NCI-H345 (cell line): Measurements from ENCODE around the gene PTPRF.

ENCODE experiments used
- DNase-seq: peaks from one replicate; lab custom pipeline; 2025; lab: John Stamatoyannopoulos, UW

The PTPRF gene

DNA sequence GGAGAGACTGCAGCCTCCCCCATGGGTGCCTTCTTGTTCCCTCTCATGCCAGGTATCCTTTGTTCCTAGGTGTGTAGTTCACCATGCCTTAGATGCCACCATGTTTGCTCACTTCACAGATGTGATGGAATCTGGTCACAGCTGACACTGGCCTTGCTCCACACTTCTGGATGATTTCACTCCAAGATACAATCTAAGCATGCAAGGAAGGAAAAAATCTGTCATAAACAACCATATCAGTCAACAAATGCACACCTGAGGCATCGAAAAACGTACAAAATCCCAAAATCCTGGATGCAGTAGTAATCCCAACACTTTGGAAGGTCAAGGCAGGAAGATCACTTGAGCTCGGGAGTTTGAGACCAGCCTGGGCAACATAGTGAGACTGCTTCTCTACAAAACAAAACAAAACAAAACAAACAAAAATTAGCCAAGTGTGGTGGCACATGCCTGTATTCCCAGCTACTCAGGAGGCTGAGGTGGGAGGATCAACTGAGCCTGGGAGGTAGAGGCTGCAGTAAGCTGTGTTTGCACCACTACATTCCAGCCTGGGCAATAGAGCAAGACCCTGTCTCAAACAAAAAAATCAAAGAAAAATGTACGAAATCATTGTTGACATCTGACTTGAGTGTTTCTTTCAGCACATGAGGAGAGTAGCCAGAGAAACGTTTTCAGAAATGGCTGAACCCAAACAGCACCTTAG lies 17.1 kb upstream of the PTPRF start:
- no peak for DNase-seq

DNA sequence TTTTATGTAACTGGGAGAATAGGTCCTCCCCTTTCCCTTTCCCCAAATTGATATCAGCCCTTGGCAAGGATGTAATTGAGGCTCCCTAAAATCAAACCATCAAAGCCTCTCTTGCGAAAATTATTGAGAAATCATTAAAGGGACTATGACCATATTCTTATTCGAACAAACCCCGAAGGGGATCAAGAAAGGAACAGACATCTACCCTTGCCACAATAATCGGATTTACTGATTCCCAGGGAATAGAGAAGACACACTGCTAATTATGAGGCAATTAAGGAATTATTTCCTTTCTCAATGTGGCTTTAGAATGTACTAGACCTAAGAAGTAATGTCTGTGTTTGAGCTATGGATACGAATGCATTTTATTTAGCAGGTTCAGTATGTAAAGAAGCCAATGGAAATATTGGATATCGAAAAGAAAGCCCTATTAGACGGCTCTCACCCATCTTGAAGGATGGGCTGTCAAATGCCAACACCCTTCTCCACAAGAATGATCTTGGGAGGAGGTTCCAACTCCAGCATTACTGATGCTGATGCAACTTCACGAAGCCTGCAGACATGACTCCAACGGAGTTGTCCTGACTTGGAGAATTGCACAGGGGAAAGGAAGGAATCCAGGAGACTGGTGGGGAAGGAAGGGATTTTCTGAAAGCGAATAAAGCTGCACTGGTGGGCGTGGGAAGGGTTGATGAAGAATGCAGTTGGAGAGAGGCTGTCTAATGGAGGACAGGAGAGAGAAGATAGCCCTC lies 11.6 kb upstream of the PTPRF start:
- DNase-seq: no peak

DNA sequence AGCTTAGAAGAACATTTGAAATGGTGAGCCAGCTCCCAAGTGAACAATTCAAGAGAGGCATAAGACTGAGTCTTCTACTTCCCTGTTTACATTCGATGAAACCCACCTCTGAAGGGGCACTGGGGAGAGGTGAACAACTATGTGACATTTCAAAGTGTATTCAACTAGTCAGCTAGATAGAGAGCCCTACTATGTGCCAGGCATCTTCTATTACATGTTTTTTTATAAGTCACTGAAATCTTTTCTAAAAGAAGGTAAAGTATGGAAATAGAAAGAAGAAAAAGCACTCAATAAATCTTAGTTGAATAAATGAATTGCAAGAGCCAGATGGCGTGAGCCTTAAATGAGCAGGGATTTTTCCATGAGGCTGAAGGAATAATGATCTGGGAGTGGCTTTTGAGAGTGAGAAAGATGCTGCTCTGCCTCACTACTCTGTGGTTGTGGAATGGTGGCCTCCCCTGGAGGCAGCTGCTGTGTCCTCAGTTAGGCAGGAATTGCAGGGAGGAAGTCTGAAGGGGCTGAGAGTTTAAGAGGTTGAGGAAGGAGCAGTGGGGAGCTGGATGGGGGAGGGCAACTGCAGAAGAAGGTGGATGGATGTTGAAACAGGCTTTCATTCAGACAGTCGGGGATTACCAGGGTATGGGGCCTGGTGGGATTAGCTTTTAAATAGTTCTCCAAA lies 10.4 kb upstream of the PTPRF start:
- no peak for DNase-seq

DNA sequence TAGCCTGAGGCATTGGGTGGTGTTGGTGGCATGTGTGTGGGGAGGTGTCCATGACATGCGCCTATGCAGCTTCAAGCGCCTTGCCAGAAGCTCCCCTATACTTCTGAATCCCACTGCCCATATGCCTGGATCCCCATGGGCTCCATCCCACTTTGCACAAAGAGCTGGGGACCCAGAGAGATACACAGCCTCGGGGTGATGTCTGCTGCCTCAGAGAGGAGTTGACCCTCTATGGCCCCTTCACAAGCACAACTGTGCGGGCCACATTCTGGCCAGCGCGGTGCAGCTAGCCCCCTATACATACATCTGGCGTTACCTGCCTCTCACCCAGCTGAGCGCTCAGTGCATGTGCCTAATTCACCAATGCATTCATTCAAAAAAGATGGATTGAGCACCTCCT lies 9.6 kb upstream of the PTPRF start:
- DNase-seq: no peak

DNA sequence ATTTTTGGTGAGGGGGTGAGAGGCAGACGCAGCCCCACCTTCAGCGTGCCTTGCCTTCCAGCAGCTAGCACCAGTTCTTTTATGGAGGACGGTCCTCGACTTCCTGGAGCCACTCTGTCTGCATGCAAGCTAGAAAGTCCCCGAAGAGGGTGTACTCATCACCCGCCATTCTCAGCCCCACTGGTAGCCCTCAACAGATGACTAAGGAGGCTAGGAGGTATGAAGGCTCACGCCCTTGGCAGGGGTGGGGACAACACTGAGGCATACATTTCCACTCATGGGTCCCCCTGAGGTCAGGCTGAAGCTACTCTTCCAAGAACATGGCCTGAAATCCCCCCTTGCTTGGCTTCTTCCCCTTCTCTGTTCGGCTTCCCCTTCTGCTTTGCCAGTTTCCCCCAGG lies 8.9 kb upstream of the PTPRF start:
- DNase-seq: no peak

DNA sequence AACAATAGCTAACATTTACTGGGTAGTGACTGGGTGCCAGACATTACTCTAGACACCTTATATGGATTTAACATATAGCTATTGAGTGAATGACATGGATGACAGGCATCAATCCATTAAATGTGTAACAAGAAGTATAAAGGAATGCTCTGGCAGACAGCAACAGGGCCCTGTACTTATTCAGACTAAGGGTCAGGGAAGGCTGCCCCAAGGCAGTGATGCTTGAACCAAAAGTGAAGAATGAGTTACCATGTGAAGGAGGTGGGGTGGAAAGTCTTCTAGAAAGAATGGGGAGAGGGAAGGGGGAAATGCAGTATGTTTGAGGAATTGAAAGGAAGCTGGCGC lies 8.3 kb upstream of the PTPRF start:
- DNase-seq: no peak

DNA sequence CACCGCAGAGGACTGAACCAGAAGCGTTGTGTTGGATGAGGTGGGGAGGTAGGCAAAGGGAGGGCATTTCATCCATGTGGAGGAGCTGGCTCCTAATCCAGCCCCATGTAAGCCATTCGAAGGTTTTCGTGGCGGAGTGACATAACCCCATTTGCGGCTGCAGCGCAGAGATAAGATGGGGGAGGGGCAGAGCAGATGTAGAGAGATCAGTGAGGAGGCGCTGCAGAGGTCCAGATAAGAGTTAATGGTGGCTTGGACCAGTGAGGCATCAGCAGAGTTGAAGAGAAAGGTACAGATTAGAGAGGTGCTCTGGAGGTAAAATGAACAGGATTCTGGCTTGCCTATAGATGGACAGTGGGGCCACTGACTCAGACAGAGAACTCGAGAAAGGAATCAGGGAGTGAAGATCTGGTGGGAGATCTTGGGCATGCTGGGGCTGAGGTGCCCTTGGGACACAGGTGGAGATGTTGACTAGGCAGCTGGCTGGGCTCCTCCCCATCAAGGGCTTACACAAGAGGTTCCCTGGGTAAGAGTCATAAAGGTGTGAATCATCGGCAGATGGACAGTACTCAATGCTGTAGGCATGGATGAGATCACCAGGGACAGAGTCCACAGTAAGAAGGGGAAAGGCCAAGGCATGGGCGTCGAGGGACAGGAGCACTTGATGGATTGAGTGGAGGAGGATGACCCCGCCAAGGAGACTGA lies 7.8 kb upstream of the PTPRF start:
- no peak for DNase-seq

DNA sequence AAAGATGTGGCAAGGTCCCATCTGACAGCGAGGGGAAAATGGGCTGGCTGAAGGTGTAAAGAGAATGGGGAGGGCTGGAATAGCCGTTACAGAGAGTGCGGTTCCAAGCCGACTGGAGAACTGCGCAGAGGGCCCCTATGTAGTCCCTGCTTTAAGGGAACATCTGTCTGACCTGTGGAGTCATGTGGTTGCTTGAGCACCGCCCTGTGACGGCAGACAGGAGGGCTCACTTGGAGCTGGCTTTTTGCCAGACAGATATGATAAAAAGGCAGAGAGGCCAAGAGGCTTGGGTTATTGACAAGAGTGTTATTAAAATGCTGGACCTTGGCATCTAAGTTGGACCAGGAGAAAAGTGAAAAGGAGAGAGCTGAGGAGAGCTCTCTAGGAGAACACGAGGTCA lies 5.9 kb upstream of the PTPRF start:
- DNase-seq: no peak

DNA sequence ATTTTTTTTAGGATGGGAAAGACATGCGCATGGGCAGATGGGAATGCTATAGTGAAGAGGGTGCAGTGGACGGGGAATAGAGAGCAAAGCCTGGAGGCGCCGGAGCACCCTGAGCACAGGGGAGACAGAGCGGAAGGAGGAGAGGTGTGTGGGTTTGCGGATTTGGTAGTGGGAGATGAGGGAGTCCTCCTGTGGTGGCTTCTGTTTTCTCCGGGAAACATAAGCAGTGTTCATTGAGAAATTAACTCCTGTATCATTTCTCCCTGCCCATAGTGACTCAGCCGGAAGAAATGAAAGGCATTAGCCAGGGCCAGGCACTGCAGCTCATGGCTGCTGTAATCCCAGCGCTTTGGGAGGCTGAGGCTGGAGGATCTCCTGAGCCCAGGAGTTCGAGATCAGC lies 4.7 kb upstream of the PTPRF start:
- DNase-seq: no peak

DNA sequence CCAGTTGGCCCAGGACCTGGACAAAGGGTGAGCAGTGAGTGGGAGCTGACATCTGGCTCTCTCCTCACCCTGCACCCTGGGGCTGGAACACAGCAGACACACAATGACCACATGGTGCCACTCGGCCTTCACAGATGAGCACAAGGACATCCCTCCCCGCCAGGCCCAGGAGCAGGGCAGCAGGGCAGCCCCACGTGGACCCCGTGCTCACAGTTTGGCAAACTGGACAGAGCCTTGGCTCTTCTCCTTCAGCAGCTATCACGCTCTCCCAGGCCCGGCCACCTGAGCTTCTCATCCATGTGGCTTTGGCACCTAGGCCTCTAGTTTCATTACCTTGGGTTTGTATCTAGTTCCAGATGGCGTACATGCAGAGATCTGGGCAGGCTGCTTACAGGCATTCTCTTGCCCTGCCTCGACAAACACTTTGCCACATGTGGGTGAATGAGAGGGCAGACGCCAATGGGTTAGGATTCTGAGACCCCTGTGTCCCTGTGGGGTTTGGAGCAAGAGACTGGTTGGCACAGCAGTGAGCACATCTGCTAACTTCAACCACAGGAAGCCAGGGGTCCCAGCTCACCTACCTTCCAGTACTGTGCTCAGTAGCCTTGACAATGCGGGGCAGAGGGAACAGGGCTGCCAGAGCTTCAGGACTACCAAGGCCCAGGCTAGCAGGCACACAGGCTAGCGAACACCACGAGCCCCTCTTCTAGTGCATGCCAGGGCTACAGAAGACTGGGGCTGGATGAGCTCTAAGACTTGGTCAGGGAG lies 3.4 kb upstream of the PTPRF start:
- no peak for DNase-seq

DNA sequence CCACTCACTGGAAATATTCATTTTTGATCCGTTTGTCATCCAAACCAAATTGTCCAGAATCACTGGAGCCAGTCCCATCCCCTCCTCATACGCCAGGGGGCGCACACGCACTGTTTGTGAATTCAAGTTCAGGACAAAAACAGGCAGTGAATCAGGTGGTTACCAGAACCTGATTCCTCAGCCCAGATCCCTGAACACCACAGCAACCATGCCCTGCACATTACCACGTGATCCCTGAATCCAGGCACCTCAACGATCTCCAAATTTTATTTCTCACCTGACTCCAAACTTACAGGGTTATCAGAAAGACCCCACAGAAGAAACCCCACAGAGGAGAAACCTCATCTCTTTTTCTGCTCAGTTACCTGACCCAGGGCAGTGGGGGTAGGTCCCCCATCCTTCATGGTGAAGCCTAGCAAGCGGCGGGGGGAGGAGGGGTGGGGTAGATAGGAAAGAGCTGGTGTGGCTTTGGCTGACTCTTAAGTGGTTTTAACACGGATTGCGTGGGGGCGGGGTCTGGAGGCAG lies 1.4 kb upstream of the PTPRF start:
- DNase-seq: peak; percentile 88

DNA sequence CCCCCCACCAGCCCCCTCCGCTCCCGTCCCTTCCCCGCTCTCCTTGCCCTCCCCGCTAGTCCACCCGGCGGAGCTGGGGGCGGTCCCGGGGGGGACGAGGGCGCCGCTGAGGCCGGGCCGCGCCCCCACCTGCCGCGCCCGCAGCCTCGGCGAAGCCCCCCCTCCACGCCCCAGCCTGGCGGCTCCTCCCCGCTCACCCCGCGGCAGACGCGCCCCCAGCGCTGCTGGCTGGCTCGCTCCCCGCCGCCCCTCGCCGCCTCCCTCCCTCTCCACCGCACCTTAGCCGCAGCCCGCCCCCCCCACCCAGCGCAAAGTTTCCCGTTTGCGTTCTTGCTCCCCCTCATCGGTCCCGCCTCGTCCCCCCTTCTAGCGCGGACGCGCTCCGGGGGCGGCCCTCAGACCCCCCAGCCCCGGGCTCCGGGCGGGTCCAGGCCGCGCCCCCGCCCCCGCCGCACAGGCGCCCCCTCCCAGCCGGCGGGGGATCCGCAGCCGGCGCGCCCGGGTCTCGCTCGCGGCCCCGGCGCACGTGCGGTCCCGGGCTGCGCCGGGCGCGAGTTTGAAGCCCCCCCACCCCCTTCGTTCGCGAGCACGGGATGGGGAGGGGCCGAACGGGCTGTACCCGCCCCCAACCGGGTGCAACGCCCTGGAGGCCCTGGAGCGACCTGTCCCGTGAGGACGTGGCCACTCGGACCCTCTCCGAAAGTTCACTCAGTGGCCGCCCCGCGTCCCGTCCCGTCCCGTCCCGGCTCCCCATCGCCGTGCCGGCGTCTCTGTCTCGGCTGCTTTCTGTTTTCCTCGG lies 623 bp downstream of the PTPRF start:
- DNase-seq: peak; percentile 38

DNA sequence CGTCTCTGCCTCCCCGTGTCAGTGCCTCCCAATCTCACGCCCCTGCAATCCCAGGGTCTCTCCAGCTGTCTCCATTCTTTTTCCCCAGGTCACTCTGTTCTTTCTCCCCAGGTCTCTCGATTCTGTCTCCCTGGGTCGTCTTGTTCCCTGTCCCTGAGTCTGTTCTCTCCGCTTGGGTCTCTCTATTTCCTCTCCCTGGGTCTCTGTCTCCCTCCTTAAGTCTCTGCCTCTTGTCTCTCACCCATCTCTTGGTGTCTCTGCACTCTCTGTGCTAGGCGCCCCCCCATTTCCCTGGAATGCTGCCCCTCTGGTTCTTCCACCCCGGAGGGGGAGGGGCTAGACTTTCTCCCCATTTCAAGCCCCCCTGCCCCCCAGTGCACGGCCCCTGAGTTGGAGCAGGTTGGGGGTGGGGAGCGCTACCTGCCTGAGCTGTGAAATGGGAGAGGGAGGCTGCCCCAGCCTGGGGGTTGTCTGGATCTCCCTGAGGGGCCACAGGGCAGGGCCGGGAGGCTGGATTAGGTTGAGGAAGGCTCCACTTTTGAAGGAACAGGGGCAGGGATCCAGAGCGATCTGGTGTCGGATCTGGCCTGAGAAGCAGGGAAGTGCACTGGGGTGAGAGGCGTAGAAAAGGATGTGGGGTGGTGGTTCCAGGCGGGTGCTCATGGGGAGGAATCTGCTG lies 1.4 kb downstream of the PTPRF start:
- DNase-seq: no peak

DNA sequence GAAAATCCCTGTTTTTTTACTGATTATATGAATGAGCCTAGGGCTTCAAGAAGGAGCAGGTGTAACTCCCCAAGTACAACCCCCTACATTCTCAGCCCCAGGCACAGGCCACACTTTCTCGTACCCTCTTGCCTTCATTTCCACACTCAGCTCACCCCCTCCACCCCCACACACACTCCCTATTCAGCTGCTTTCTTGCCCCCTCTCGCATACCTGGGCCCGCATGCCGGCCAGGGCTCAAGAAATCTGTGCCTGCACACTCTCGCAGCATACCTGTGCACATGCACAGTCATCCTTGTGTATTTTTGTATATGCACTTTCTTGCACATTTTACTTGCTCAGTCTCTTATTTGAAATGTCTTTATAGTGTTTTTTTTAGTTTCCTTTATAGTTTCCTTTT lies 2.0 kb downstream of the PTPRF start:
- DNase-seq: no peak

DNA sequence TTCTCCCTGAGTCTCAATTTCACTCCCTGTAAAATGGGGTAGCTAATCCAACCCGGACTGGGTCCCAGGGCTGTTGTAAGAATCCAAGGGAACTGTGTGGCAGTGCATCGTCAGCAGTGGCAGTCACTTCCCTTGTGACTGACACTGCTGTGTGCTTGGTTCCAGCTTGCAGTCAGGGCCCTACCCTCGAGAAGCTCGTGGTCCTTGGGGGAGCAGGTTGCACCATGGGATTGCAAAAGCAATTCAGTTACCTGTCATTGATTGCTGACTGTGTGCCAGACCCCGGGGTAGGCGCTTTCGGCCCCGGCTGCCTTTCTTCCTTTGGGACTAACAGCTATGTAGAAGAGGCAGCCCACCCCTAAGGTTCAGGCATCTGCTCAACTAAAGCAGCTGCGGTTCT lies 2.9 kb downstream of the PTPRF start:
- DNase-seq: no peak

DNA sequence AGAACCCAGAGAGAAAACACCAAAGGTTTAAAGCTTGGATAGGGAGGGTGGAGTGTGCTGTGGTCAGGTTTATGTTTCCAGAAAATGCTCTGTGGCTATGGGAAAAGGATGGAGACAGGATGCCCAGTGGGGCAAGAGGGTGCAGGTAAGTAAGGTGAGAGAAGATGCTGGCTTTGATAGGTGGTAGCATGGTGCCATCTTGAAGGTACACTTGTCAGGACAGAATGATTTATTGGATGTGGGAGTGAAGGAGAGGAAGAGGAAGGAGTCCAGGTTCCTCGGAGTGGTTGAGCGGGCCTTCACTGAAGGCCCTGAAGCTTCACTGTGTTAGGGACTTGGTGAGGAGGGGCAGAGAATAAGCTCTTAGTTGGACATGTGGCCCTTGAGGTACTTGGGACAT lies 3.6 kb downstream of the PTPRF start:
- DNase-seq: no peak

DNA sequence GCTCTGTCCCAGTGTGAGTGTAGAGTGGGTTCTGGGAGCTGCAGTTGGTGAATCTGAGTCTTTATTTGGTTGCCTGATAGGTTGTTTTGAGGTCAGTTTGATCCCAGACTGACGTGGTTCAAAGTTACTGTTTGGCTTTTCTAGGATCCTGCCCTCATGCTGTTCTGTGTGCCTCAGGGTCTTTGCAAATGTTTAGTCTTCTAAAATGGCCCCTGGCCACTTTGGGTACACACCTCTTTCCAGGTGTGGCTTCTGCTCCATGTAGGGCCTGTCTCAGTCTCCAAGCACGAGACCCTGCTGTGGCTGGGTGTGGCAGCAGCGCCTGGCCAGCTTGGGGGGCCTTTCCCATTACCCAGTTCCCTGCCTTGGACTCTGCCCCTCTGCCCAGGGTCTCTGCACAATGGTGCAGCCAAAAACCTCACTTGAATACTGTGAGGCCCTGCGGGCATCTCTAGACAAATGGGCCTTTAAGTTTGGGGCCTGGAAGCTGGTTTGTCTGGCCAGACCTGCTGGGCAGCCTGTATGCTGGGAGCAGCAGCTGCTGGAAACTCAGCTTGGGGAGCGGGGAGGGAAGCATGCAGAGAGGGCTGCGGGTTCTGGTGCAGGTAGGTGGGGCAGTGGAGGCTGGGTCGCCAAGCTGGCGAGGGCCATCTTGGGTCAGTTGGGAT lies 5.6 kb downstream of the PTPRF start:
- no peak for DNase-seq

DNA sequence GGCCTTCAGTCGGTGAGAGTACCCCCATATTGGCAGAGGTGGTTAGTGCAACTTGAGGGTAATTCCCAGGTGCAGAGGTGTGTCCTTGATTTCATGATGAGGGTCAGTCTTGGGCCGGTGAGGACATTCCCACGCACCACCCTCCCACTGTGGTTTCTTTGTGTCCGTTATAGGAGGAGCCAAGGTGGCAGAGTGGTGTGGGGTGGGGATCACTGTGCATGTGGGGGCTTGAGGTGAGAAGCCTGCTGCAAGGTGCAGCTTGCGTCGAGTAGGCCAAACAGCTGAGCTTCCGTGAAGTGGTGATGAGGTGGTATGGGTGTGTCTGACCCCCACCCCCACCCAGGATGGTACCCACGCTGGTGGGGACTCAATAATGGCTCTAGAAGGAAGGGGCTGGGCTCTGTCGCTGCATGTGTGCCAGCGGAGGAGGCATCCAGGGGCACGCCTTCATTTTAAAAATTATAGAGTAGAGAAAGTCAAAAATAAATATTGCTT lies 6.2 kb downstream of the PTPRF start:
- DNase-seq: no peak

DNA sequence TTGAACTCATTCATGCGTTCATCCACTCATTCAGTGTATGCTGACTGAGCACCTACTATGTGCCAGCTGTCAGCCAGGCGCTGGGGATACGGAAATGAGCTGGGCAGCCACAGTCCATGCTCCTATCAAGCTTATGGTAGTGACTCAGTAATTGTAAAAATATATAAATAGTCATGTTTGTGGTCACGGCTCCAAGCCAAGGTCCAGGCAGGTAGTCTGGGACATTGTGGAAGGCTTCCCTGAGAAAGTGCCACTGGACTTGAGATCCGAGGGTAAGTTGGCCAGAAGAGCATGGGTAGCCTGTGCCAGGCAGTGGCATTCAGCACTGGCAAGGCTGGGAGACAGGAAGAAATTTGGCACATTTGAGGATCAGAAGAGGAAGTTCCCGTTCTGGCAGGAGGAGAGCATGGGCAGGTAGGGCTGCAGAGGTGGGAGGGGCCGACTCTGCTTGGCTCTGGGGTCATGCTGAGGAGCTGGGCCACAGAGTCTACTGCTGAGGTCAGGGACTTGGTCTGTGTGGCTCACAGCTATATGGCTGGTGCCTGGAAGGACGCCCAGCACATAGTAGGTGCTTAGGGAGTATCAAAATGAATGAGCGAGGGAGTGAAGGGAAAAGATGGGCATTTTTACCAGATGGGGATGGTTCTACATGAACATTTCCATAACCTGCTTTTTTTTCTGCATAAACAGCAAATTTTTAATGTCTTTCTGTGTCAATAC lies 6.9 kb downstream of the PTPRF start:
- DNase-seq: no peak
